GM19455 (cell line): ENCODE measurements around the gene HHAT.
A peak's percentile ranks its signal among the peaks of the same experiment; 100 is the strongest.
"Not testable (repeated sequence)": the region's sequence is repeated elsewhere in the genome, so short reads cannot be mapped to it uniquely, and the experiment has no call there.

ENCODE experiments used
- ATAC-seq: cut with Tn5 transposase; IDR thresholded peaks from one replicate; pipeline ENCODE4 v1.9.1; 2021; ENCODE audit not compliant: unreplicated experiment

Gene HHAT

GRCh38 chr1:210385228-210385627 is 56.5 kb downstream of the HHAT start:
- no peak for ATAC-seq

- no peak for ATAC-seq
Observed at GRCh38 chr1:210394281-210394821, 65.6 kb downstream of the HHAT start.

GRCh38 chr1:210396541-210396940 is 67.8 kb downstream of the HHAT start:
- ATAC-seq: no peak

GRCh38 chr1:210397252-210397651 is 68.5 kb downstream of the HHAT start:
- ATAC-seq: no peak

- no peak for ATAC-seq
Observed at GRCh38 chr1:210397681-210398080, 69.0 kb downstream of the HHAT start.

GRCh38 chr1:210398466-210398865 is 69.8 kb downstream of the HHAT start:
- ATAC-seq: no peak

GRCh38 chr1:210400043-210400840 is 71.5 kb downstream of the HHAT start:
- ATAC-seq: peak; percentile 93

- ATAC-seq: no peak
Observed at GRCh38 chr1:210402560-210402959, 73.9 kb downstream of the HHAT start.

GRCh38 chr1:210405316-210405715 is 76.6 kb downstream of the HHAT start:
- no peak for ATAC-seq

- ATAC-seq: not testable (repeated sequence)
Observed at GRCh38 chr1:210406341-210406740, 77.6 kb downstream of the HHAT start.

- no peak for ATAC-seq
Observed at GRCh38 chr1:210407207-210407886, 78.6 kb downstream of the HHAT start.

GRCh38 chr1:210407887-210408252 is 79.2 kb downstream of the HHAT start:
- ATAC-seq: no peak

- ATAC-seq: no peak
Observed at GRCh38 chr1:210412240-210412639, 83.5 kb downstream of the HHAT start.

- no peak for ATAC-seq
Observed at GRCh38 chr1:210413951-210414350, 85.2 kb downstream of the HHAT start.

- ATAC-seq: no peak
Observed at GRCh38 chr1:210415846-210416448, 87.2 kb downstream of the HHAT start.

- no peak for ATAC-seq
Observed at GRCh38 chr1:210416681-210417080, 88.0 kb downstream of the HHAT start.

GRCh38 chr1:210417881-210418280 is 89.2 kb downstream of the HHAT start:
- no peak for ATAC-seq

GRCh38 chr1:210418863-210419650 is 90.4 kb downstream of the HHAT start:
- no peak for ATAC-seq

- ATAC-seq: not testable (repeated sequence)
Observed at GRCh38 chr1:210426696-210427095, 98.0 kb downstream of the HHAT start.

- no peak for ATAC-seq
Observed at GRCh38 chr1:210428696-210429095, 100.0 kb downstream of the HHAT start.

GRCh38 chr1:210434223-210434622 is 105.5 kb downstream of the HHAT start:
- ATAC-seq: no peak
